ENCODE measurements around the gene AAK1.

The AAK1 gene

DNA sequence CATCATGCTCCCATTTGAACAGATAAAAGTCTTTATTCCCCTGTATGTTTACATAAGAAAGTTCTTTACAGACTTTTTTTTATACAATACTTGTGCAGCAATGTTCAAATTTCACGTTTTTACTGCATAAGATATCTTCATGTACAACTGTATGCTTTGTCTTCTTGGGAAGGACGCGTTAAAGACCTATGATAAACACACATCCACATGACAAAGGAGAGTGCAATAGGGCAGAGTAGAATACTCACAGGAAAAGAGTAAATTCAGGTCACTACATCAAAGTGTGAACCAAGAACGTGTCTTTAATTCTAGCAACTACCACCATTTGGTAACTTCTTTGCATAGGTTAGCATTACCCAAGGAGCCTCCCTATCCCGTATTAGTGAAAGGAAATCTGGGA is 172.6 kb downstream of the AAK1 start:
- TF ChIP-seq NFIC (IDR thresholded peaks at IDR 0.05) (no peak), CEBPB (IDR thresholded peaks at IDR 0.05) (no peak), RAD21 (IDR thresholded peaks at IDR 0.05; ENCODE audit: low read depth) (no peak), MAX (IDR thresholded peaks at IDR 0.05) (no peak), REST (IDR thresholded peaks at IDR 0.05; ENCODE audit: low read depth) (no peak), TEAD4 (IDR thresholded peaks at IDR 0.05) (no peak), TCF12 (IDR thresholded peaks at IDR 0.05; ENCODE audit: low read depth) (no peak), EGR1 (IDR thresholded peaks at IDR 0.05) (no peak)
- TF ChIP-seq, protein P1, sequence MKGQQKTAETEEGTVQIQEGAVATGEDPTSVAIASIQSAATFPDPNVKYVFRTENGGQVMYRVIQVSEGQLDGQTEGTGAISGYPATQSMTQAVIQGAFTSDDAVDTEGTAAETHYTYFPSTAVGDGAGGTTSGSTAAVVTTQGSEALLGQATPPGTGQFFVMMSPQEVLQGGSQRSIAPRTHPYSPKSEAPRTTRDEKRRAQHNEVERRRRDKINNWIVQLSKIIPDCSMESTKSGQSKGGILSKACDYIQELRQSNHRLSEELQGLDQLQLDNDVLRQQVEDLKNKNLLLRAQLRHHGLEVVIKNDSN (IDR thresholded peaks at IDR 0.05) = no peak

DNA sequence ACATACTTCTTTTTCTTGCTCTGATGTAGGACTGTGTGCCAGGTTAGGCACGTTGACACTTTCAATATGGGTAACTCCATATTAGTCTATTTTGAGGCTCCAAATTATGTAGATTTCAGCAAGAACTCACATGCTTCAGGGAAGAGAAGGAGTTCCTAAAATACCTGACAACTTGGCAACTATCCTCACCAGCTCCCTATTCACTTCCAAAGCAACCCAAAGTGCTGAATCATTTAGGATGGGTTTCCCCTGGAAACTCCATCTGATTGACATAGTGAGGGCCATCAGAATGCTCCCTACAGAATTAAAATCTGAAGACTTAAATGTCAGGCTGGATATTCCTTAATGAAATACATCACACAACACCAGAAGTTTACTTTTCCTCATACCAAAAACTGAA is 173.8 kb downstream of the AAK1 start:
- no peak for TF ChIP-seq FOXM1 (IDR thresholded peaks at IDR 0.05; ENCODE audit: borderline replicate concordance, low read depth)
- TF ChIP-seq ZBTB7A (IDR thresholded peaks at IDR 0.05; ENCODE audit: low read depth) = no peak
- no peak for TF ChIP-seq NFIC (IDR thresholded peaks at IDR 0.05)
- TF ChIP-seq RAD21 (IDR thresholded peaks at IDR 0.05; ENCODE audit: low read depth) = no peak
- TF ChIP-seq, protein P1 (IDR thresholded peaks at IDR 0.05) = no peak
- TF ChIP-seq EP300 (IDR thresholded peaks at IDR 0.05; ENCODE audit: borderline replicate concordance) = no peak

GRCh38 chr2:69469375-69469774 is 174.2 kb downstream of the AAK1 start:
- TF ChIP-seq TAF1 (IDR thresholded peaks at IDR 0.05; ENCODE audit: low read depth) = no peak
- no peak for TF ChIP-seq EP300 (IDR thresholded peaks at IDR 0.05; ENCODE audit: borderline replicate concordance)
- no peak for TF ChIP-seq YY1 (IDR thresholded peaks at IDR 0.05; ENCODE audit: low read depth)
- no peak for TF ChIP-seq EGR1 (IDR thresholded peaks at IDR 0.05)
- TF ChIP-seq TEAD4 (IDR thresholded peaks at IDR 0.05) = no peak
- TF ChIP-seq RAD21 (IDR thresholded peaks at IDR 0.05; ENCODE audit: low read depth) = no peak
- TF ChIP-seq CEBPB (IDR thresholded peaks at IDR 0.05) = no peak
- no peak for TF ChIP-seq MAX (IDR thresholded peaks at IDR 0.05)
- no peak for TF ChIP-seq ZBTB7A (IDR thresholded peaks at IDR 0.05; ENCODE audit: low read depth)
- TF ChIP-seq FOXM1 (IDR thresholded peaks at IDR 0.05; ENCODE audit: borderline replicate concordance, low read depth) = no peak
- no peak for TF ChIP-seq CREB1 (IDR thresholded peaks at IDR 0.05; ENCODE audit: low read depth)
- TF ChIP-seq TCF12 (IDR thresholded peaks at IDR 0.05; ENCODE audit: low read depth) = no peak
- TF ChIP-seq, protein P1 (IDR thresholded peaks at IDR 0.05) = no peak
- TF ChIP-seq REST (IDR thresholded peaks at IDR 0.05; ENCODE audit: low read depth) = no peak
- no peak for TF ChIP-seq NFIC (IDR thresholded peaks at IDR 0.05)

DNA sequence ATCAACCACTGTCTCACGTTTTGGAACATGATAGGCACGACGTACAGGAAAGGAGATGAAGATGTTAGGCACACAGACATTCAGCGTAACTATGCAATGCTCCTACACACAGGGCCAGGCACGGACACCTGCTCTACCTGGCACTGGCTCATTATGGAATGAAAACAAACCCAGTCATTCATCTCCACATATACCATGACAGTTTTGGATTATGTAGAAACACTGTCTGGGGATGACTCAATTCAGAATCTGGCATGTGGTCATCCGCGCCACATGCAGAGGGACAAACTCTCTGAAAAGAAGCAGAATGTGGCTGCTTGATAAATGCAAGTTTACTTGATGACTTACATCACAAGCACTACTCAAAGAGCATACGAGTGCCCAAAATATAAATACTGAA is 176.8 kb downstream of the AAK1 start:
- TF ChIP-seq RAD21 (IDR thresholded peaks at IDR 0.05; ENCODE audit: low read depth) (no peak), MAX (IDR thresholded peaks at IDR 0.05) (no peak), REST (IDR thresholded peaks at IDR 0.05; ENCODE audit: low read depth) (no peak), YY1 (IDR thresholded peaks at IDR 0.05; ENCODE audit: low read depth) (no peak), TAF1 (IDR thresholded peaks at IDR 0.05; ENCODE audit: low read depth) (no peak), NFIC (IDR thresholded peaks at IDR 0.05) (no peak), EGR1 (IDR thresholded peaks at IDR 0.05) (no peak), FOXM1 (IDR thresholded peaks at IDR 0.05; ENCODE audit: borderline replicate concordance, low read depth) (no peak), CEBPB (IDR thresholded peaks at IDR 0.05) (no peak), TCF12 (IDR thresholded peaks at IDR 0.05; ENCODE audit: low read depth) (no peak), EP300 (IDR thresholded peaks at IDR 0.05; ENCODE audit: borderline replicate concordance) (no peak), CREB1 (IDR thresholded peaks at IDR 0.05; ENCODE audit: low read depth) (no peak), TEAD4 (IDR thresholded peaks at IDR 0.05) (no peak)
- TF ChIP-seq, protein P1 (IDR thresholded peaks at IDR 0.05) = no peak

Data from Ishikawa (cell line).